Panc1 (cell line): ENCODE data around the gene CUL5. TPM values are rescaled to one million over a fixed set of nuclear protein-coding genes. Genes with fewer than 3 reads are reported as not detected.

Experiments
- ATAC-seq: fragments of 200-7000 bp; cut with Tn5 transposase; 2 replicates; pipeline ENCODE4 v1.9.1; 2020; ENCODE audit warnings: mild to moderate bottlenecking, moderate library complexity
- BruUV-seq: library from RNA; stranded (reverse); fragments of 400-500 nt; replicated peaks from 2 replicates; lab custom pipeline; 2021; lab: Mats Ljungman, UMichigan
- CTCF ChIA-PET: fragments of 300-600 bp; sonication (Branson Sonifier 250); formaldehyde crosslinking; loops from one replicate; lab custom pipeline; 2022; ENCODE audit warnings: antibody characterized with exemption; lab: Charles Lee
- POLR2A ChIA-PET: fragments of 300-600 bp; sonication (Branson Sonifier 250); formaldehyde crosslinking; loops from one replicate; lab custom pipeline; 2022; ENCODE audit warnings: antibody characterized with exemption; lab: Charles Lee
- DNase-seq: peaks from one replicate; pipeline ENCODE4 v3.0.0-alpha.2; 2010; ENCODE audit warnings: low read depth, low spot score
- H3K27ac ChIP-seq: 2 replicates; pipeline ENCODE4 v1.5.1; 2011; ENCODE audit warnings: mild to moderate bottlenecking, low read length, inconsistent platforms
- H3K27me3 ChIP-seq: fragments of 200-500 bp; sonication (Bioruptor generic); 2 replicates; pipeline ENCODE4 v1.6.0; 2014; ENCODE audit warnings: low read length, inconsistent platforms; ENCODE audit not compliant: control insufficient read depth, insufficient read depth
- H3K36me3 ChIP-seq: fragments of 200-500 bp; sonication (Bioruptor generic); 2 replicates; pipeline ENCODE4 v1.5.1; 2014; ENCODE audit warnings: inconsistent platforms, mild to moderate bottlenecking, low read length, moderate library complexity; ENCODE audit not compliant: control insufficient read depth, insufficient read depth
- H3K4me1 ChIP-seq: 2 replicates; pipeline ENCODE4 v1.5.1; 2011; ENCODE audit warnings: inconsistent platforms, mild to moderate bottlenecking, low read length, moderate library complexity; ENCODE audit not compliant: control insufficient read depth, insufficient read depth
- H3K4me3 ChIP-seq, 2 experiments: 2 replicates each; pipeline ENCODE4 v1.5.1; 2011 to 2012; ENCODE audit warnings: low read depth in 2 of 2, low read length in 2 of 2, mild to moderate bottlenecking in 2 of 2, inconsistent platforms in 1 of 2, moderate library complexity in 1 of 2
- H3K9me3 ChIP-seq: fragments of 200-500 bp; sonication (Bioruptor generic); 2 replicates; pipeline ENCODE4 v1.5.1; 2014; ENCODE audit warnings: low read depth, mild to moderate bottlenecking, inconsistent platforms, low read length, moderate library complexity; ENCODE audit not compliant: control insufficient read depth, insufficient read depth
- CTCF ChIP-seq: fragments of 450-650 bp; IDR thresholded peaks from 2 replicates; pipeline ENCODE4 v1.5.1; 2017; ENCODE audit warnings: mild to moderate bottlenecking
- POLR2AphosphoS5 ChIP-seq: IDR thresholded peaks from 2 replicates; pipeline ENCODE4 v1.6.1; 2012; ENCODE audit warnings: mild to moderate bottlenecking, low read depth, low read length, moderate library complexity
- REST ChIP-seq, 2 experiments: IDR thresholded peaks; 2 replicates each; pipeline ENCODE4 v1.6.1; 2011 to 2012; ENCODE audit warnings: low read depth in 2 of 2, control low read depth in 1 of 2, low read length in 1 of 2, mild to moderate bottlenecking in 1 of 2, moderate library complexity in 1 of 2; ENCODE audit not compliant: insufficient read depth in 1 of 2
- SIN3A ChIP-seq: IDR thresholded peaks from 2 replicates; pipeline ENCODE4 v1.6.1; 2012; ENCODE audit warnings: low read depth, mild to moderate bottlenecking, low read length, moderate library complexity, borderline replicate concordance; ENCODE audit not compliant: insufficient read depth
- TCF7L2 ChIP-seq: IDR thresholded peaks from 2 replicates; pipeline ENCODE4 v1.6.1; 2011; ENCODE audit warnings: mild to moderate bottlenecking, low read depth, low read length, inconsistent platforms
- in situ Hi-C: cut with HindIII; loops from 2 replicates; pipeline ENCODE4 v1.10.0; 2016; ENCODE audit warnings: low sequenced_read_pairs, low pct_unique_long_range_greater_than_20kb
- intact Hi-C: fragments of 100-400 bp; cut with micrococcal nuclease; formaldehyde crosslinking; loops from one replicate; pipeline ENCODE4 v1.10.0; 2022; ENCODE audit not compliant: unreplicated experiment
- total RNA-seq: library from RNA; stranded (reverse); gene quantifications from one replicate; pipeline ENCODE4 v1.2.1, GENCODE V29; 2021; ENCODE audit not compliant: unreplicated experiment

CUL5 gene
- total RNA-seq, 1 experiment from 2014 or later = 56.5 TPM

GRCh38 chr11:108137212-108137611 is 128.5 kb downstream of the CUL5 start:
- BruUV-seq = TSS peak; percentile 49
- ChIA-PET CTCF (no interaction called here), POLR2A (no interaction called here)
- Histone ChIP-seq H3K4me3 (no peak overlapping the region), H3K27ac (no peak overlapping the region), H3K4me1 (0 out of 2 replicates have a peak, but pooled peaks cover 3% of the 10 kb centered on the region), H3K9me3 (no peaks in the 10 kb centered on the region), H3K36me3 (peaks cover 16% of the 10 kb centered on the region), H3K27me3 (no peaks in the 10 kb centered on the region)
- intact Hi-C loops (no loop called here), in situ Hi-C loops (no loop called here)
- no peak for ATAC-seq
- DNase-seq = no peak
- TF ChIP-seq SIN3A (no peak), REST (IDR thresholded peaks at IDR 0.05; ENCODE audit: insufficient read depth in 1 of 2, low read depth in 2 of 2, low read length in 1 of 2) (no peak), POLR2AphosphoS5 (no peak), CTCF (no peak), TCF7L2 (no peak)

- POLR2A ChIA-PET = no interaction called here
These were observed 133.6 kb downstream of the CUL5 start for GRCh38 chr11:108142304-108142703.

More at GRCh38 chr11:108142304-108142703, 133.6 kb downstream of the CUL5 start:
- no peak for ATAC-seq
- Histone ChIP-seq H3K4me1 (no peaks in the 10 kb centered on the region), H3K4me3 (no peak overlapping the region), H3K27me3 (no peaks in the 10 kb centered on the region), H3K9me3 (no peaks in the 10 kb centered on the region), H3K27ac (no peak overlapping the region), H3K36me3 (peaks cover 38% of the 10 kb centered on the region)
- TF ChIP-seq SIN3A (no peak), TCF7L2 (no peak), CTCF (no peak), REST (IDR thresholded peaks at IDR 0.05; ENCODE audit: insufficient read depth in 1 of 2, low read depth in 2 of 2, low read length in 1 of 2) (no peak), POLR2AphosphoS5 (no peak)
- CTCF ChIA-PET = interaction anchor here (0.5 kb wide), 1 partner anchor 23 kb away, joined by 4 read pairs; no protein-coding TSS in a partner anchor
- no peak for DNase-seq
- intact Hi-C loops (no loop called here), in situ Hi-C loops (no loop called here)
- no TSS peak for BruUV-seq
